ENCODE data around the gene OR51V1.
"Not testable (repeated sequence)": the region's sequence is repeated elsewhere in the genome, so short reads cannot be mapped to it uniquely, and the experiment has no call there.

The OR51V1 gene

GRCh38 chr11:5200582-5200981 is at the start of gene OR51V1:
OR51V1 (minus strand) TSS chr11:5200682; CDS start chr11:5200682, 0 bp downstream.
- no peak for DNase-seq

GRCh38 chr11:5249807-5250396 is 49.4 kb upstream of the OR51V1 start, which contains the start of gene HBG1:
HBG1 (minus strand) TSS chr11:5249857; CDS start chr11:5249804, 53 bp downstream.
- not testable (repeated sequence) for DNase-seq

- DNase-seq: not testable (repeated sequence)
Measured at GRCh38 chr11:5248498-5248897, 48.0 kb upstream of the OR51V1 start.

- DNase-seq: no peak
Measured at GRCh38 chr11:5247472-5248192, 47.1 kb upstream of the OR51V1 start.

- no peak for DNase-seq
Measured at GRCh38 chr11:5246772-5247471, 46.4 kb upstream of the OR51V1 start.

- no peak for DNase-seq
Measured at GRCh38 chr11:5245155-5245554, 44.7 kb upstream of the OR51V1 start.

- DNase-seq: no peak
Measured at GRCh38 chr11:5243816-5244180, 43.3 kb upstream of the OR51V1 start.

- DNase-seq: no peak
Measured at GRCh38 chr11:5242933-5243815, 42.7 kb upstream of the OR51V1 start.

GRCh38 chr11:5242208-5242607 is 41.7 kb upstream of the OR51V1 start:
- no peak for DNase-seq

- no peak for DNase-seq
Measured at GRCh38 chr11:5241458-5241857, 41.0 kb upstream of the OR51V1 start.

- DNase-seq: no peak
Measured at GRCh38 chr11:5240458-5240857, 40.0 kb upstream of the OR51V1 start.

- DNase-seq: no peak
Measured at GRCh38 chr11:5240056-5240455, 39.6 kb upstream of the OR51V1 start.

GRCh38 chr11:5239046-5239445 is 38.6 kb upstream of the OR51V1 start:
- DNase-seq: no peak

GRCh38 chr11:5238486-5238885 is 38.0 kb upstream of the OR51V1 start:
- no peak for DNase-seq

GRCh38 chr11:5237420-5237819 is 36.9 kb upstream of the OR51V1 start:
- no peak for DNase-seq

- DNase-seq: no peak
Measured at GRCh38 chr11:5235364-5236095, 35.0 kb upstream of the OR51V1 start.

GRCh38 chr11:5234381-5234834 is 33.9 kb upstream of the OR51V1 start, which contains the start of gene HBD:
HBD (minus strand) TSS chr11:5234483; CDS start chr11:5234433, 50 bp downstream.
- no peak for DNase-seq

- no peak for DNase-seq
Measured at GRCh38 chr11:5233307-5233706, 32.8 kb upstream of the OR51V1 start.

GRCh38 chr11:5232821-5233220 is 32.3 kb upstream of the OR51V1 start:
- DNase-seq: no peak

- DNase-seq: no peak
Measured at GRCh38 chr11:5232176-5232575, 31.7 kb upstream of the OR51V1 start.

- no peak for DNase-seq
Measured at GRCh38 chr11:5231111-5231510, 30.6 kb upstream of the OR51V1 start.

- no peak for DNase-seq
Measured at GRCh38 chr11:5230266-5230665, 29.8 kb upstream of the OR51V1 start.
